ENCODE results near the gene UBA52. TPM values are rescaled to one million over a fixed set of nuclear protein-coding genes. Genes with fewer than 3 reads are reported as not detected.

The UBA52 gene
- polyA plus RNA-seq, 3 donors = 832 to 3,024 (median 896) TPM

DNA sequence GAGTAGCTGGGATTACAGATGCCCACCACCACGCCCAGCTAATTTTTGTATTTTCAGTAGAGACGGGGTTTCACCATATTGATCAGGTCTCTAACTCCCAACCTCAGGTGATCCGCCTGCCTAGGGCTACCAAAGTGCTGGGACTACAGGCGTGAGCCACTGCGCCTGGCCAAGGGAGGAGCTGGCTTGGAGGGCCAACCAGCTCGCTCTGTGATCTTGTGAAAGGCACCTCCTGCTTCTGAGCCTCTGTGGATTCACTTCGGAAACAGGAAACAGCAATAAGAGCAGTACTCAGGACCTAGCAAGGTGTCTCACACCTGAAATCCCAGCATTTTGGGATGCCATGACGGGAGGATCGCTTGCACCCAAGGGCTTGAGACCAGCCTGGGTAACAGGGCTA, 47.8 kb upstream of the UBA52 start:
- peaks cover 0 to 3% (median 0%) of the 10 kb centered on the region in 7 donors for H3K9me3 Mint-ChIP-seq
- H3K27me3 Mint-ChIP-seq (ENCODE audit: low read depth in 3 of 3) = peaks cover 0 to 2% (median 0%) of the 10 kb centered on the region in 3 donors
- no peak for TF ChIP-seq CTCF (IDR thresholded peaks at IDR 0.05)

GRCh38 chr19:18526316-18526715, 45.3 kb upstream of the UBA52 start:
- WGBS (ENCODE audit: insufficient coverage) = 98% methylated on average over 4 of the region's 9 CpGs
- Histone ChIP-seq H3K4me3 (replicated peaks in 1 of 3; ENCODE audit: low read depth in 2 of 3, low read length in 3 of 3) (no peak overlapping the region), H3K9ac (ENCODE audit: insufficient read depth, low read length, poor library complexity, severe bottlenecking) (no peak overlapping the region), H3K36me3 (replicated peaks in 1 of 2; ENCODE audit: control insufficient read depth in 1 of 2, insufficient read depth in 2 of 2, low read length in 2 of 2) (peaks cover 2% of the 10 kb centered on the region in 2 donors), H3K9me3 (replicated peaks in 1 of 2; ENCODE audit: control insufficient read depth in 1 of 2, insufficient read depth in 1 of 2, low read length in 2 of 2) (no peaks in the 10 kb centered on the region), H3K4me1 (ENCODE audit: control insufficient read depth in 1 of 2, insufficient read depth in 2 of 2, low read length in 2 of 2) (peaks cover 5 to 8% of the 10 kb centered on the region in 2 donors), H3K27ac (ENCODE audit: low read depth in 1 of 2, low read length in 2 of 2) (no peak overlapping the region), H3K27me3 (ENCODE audit: control insufficient read depth in 2 of 2, insufficient read depth in 2 of 2, low read length in 2 of 2) (no peaks in the 10 kb centered on the region), H3K79me2 (ENCODE audit: insufficient read depth, low read length) (peaks cover 6% of the 10 kb centered on the region), H2AFZ (ENCODE audit: insufficient read depth, low read depth, low read length, poor library complexity, severe bottlenecking) (no peak overlapping the region), H3K4me2 (replicated peaks; ENCODE audit: extremely low read depth, low read length, poor library complexity, severe bottlenecking) (no peak overlapping the region), H4K20me1 (ENCODE audit: insufficient read depth, low read length) (peaks cover 4% of the 10 kb centered on the region)
- Mint-ChIP-seq H3K4me3 (no peak overlapping the region), H3K27me3 (ENCODE audit: low read depth in 3 of 3) (peaks cover 0 to 2% (median 0%) of the 10 kb centered on the region in 3 donors), H3K27ac (peak overlapping the region in 3 of 7 donors; percentile 21 to 50 (median 28)), H3K9me3 (peaks cover 0 to 1% (median 0%) of the 10 kb centered on the region in 7 donors), H3K36me3 (peaks cover 4 to 7% of the 10 kb centered on the region in 2 donors), H3K4me1 (peaks cover 13% of the 10 kb centered on the region)
- TF ChIP-seq CTCF (IDR thresholded peaks at IDR 0.05) = no peak
- DNase-seq = peak in 1 of 3 donors; percentile 3
- intact Hi-C loops (cut with micrococcal nuclease) = loop anchor here in 1 of 2 donors (5.0 kb wide), 1 partner anchor 41 kb away; no protein-coding TSS in a partner anchor

More for the DNA sequence above, 47.8 kb upstream of the UBA52 start:
- H3K27ac Mint-ChIP-seq = no peak overlapping the region
- intact Hi-C loops (cut with micrococcal nuclease) = loop anchor here (2.0 to 5.0 kb wide), 4 partner anchors 33 to 393 kb away; partner anchors contain the start of genes COPE (in 1 of the 2), DDX49 (in 1 of the 2), KLHL26 (in 1 of the 2) and KXD1 (in 1 of the 2)
- 95% methylated on average over 8 of the region's 9 CpGs for WGBS (ENCODE audit: insufficient coverage)
- no peaks in the 10 kb centered on the region for H3K36me3 ChIP-seq (replicated peaks in 1 of 2; ENCODE audit: control insufficient read depth in 1 of 2, insufficient read depth in 2 of 2, low read length in 2 of 2)
- H3K4me3 Mint-ChIP-seq = no peak overlapping the region
- H3K9ac ChIP-seq (ENCODE audit: insufficient read depth, low read length, poor library complexity, severe bottlenecking) = no peak overlapping the region
- peaks cover 31% of the 10 kb centered on the region for H3K79me2 ChIP-seq (ENCODE audit: insufficient read depth, low read length)
- peaks cover 21 to 24% of the 10 kb centered on the region in 2 donors for H3K4me1 ChIP-seq (ENCODE audit: control insufficient read depth in 1 of 2, insufficient read depth in 2 of 2, low read length in 2 of 2)
- H3K27ac ChIP-seq (ENCODE audit: low read depth in 1 of 2, low read length in 2 of 2) = no peak overlapping the region
- H3K4me3 ChIP-seq (replicated peaks in 1 of 3; ENCODE audit: low read depth in 2 of 3, low read length in 3 of 3) = no peak overlapping the region
- peaks cover 2 to 4% of the 10 kb centered on the region in 2 donors for H3K36me3 Mint-ChIP-seq
- H3K27me3 ChIP-seq (ENCODE audit: control insufficient read depth in 2 of 2, insufficient read depth in 2 of 2, low read length in 2 of 2) = no peaks in the 10 kb centered on the region
- DNase-seq = peak in 1 of 3 donors; percentile 5
- H2AFZ ChIP-seq (ENCODE audit: insufficient read depth, low read depth, low read length, poor library complexity, severe bottlenecking) = no peak overlapping the region
- H4K20me1 ChIP-seq (ENCODE audit: insufficient read depth, low read length) = peaks cover 29% of the 10 kb centered on the region
- no peak overlapping the region for H3K4me2 ChIP-seq (replicated peaks; ENCODE audit: extremely low read depth, low read length, poor library complexity, severe bottlenecking)
- H3K9me3 ChIP-seq (replicated peaks in 1 of 2; ENCODE audit: control insufficient read depth in 1 of 2, insufficient read depth in 1 of 2, low read length in 2 of 2) = no peaks in the 10 kb centered on the region
- H3K4me1 Mint-ChIP-seq = peaks cover 29% of the 10 kb centered on the region

Data from CD14-positive monocyte (primary cell).